HL-60 (cell line): Measurements from ENCODE around the gene NCOR1.
"Not testable (repeated sequence)": the region's sequence is repeated elsewhere in the genome, so short reads cannot be mapped to it uniquely, and the experiment has no call there.

Experiments used
- DNase-seq, 2 experiments: peaks; one replicate each; pipeline ENCODE4 v3.0.0-alpha.2; 2010 to 2020; ENCODE audit warnings: low read depth in 1 of 2, low spot score in 1 of 2
- H3K27ac ChIP-seq: fragments of 250-450 bp; sonication (Bioruptor Pico); replicated peaks from 2 replicates; pipeline ENCODE4 v1.5.1; 2020; ENCODE audit warnings: mild to moderate bottlenecking, moderate library complexity
- H3K27me3 ChIP-seq: fragments of 250-450 bp; sonication (Bioruptor Pico); 2 replicates; pipeline ENCODE4 v1.5.1; 2021; ENCODE audit warnings: mild to moderate bottlenecking, moderate library complexity; ENCODE audit not compliant: insufficient read depth, poor library complexity, severe bottlenecking
- H3K4me3 ChIP-seq: replicated peaks from 2 replicates; pipeline ENCODE4 v1.5.1; 2011; ENCODE audit warnings: mild to moderate bottlenecking, control low read depth, low read length; ENCODE audit not compliant: insufficient read depth
- CTCF ChIP-seq: IDR thresholded peaks from one replicate; pipeline ENCODE4 v1.5.1; 2011; ENCODE audit warnings: low read length, control low read depth, inconsistent platforms; ENCODE audit not compliant: insufficient read depth
- GABPA ChIP-seq: IDR thresholded peaks from 2 replicates; pipeline ENCODE4 v1.6.1; 2012; ENCODE audit warnings: low read depth
- POLR2AphosphoS5 ChIP-seq: IDR thresholded peaks from 2 replicates; pipeline ENCODE4 v1.6.1; 2012; ENCODE audit warnings: low read depth
- SPI1 ChIP-seq: IDR thresholded peaks from 2 replicates; pipeline ENCODE4 v1.6.1; 2012; ENCODE audit warnings: low read depth, mild to moderate bottlenecking, borderline replicate concordance
- TF ChIP-seq, protein P1 (sequence below): IDR thresholded peaks from 2 replicates; pipeline ENCODE4 v1.6.1; 2012; ENCODE audit warnings: low read depth; ENCODE audit not compliant: insufficient replicate concordance

Gene NCOR1

DNA sequence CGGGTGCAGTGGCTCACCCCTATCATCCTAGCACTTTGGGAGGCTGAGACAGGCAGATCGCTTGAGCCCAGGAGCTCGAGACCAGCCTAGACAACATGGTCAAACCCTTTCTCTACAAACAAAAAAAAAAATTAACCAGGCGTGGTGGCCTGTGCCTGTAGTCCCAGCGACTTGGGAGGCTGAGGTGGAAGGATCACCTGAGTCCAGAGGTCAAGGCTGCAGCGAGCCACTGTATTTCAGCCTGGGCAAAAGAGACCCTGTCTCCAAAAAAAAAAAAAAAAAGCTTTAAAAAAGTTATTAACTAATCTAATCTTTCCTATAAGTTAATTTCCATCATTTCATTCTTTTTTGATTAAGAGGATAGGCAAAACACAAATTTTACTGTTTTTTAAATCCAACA lies 2.5 kb downstream of the NCOR1 start:
- Histone ChIP-seq H3K4me3 (no peak overlapping the region), H3K27ac (no peak overlapping the region), H3K27me3 (no peaks in the 10 kb centered on the region)
- no peak for DNase-seq
- TF ChIP-seq, protein P1, sequence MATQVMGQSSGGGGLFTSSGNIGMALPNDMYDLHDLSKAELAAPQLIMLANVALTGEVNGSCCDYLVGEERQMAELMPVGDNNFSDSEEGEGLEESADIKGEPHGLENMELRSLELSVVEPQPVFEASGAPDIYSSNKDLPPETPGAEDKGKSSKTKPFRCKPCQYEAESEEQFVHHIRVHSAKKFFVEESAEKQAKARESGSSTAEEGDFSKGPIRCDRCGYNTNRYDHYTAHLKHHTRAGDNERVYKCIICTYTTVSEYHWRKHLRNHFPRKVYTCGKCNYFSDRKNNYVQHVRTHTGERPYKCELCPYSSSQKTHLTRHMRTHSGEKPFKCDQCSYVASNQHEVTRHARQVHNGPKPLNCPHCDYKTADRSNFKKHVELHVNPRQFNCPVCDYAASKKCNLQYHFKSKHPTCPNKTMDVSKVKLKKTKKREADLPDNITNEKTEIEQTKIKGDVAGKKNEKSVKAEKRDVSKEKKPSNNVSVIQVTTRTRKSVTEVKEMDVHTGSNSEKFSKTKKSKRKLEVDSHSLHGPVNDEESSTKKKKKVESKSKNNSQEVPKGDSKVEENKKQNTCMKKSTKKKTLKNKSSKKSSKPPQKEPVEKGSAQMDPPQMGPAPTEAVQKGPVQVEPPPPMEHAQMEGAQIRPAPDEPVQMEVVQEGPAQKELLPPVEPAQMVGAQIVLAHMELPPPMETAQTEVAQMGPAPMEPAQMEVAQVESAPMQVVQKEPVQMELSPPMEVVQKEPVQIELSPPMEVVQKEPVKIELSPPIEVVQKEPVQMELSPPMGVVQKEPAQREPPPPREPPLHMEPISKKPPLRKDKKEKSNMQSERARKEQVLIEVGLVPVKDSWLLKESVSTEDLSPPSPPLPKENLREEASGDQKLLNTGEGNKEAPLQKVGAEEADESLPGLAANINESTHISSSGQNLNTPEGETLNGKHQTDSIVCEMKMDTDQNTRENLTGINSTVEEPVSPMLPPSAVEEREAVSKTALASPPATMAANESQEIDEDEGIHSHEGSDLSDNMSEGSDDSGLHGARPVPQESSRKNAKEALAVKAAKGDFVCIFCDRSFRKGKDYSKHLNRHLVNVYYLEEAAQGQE, result no peak
- TF ChIP-seq POLR2AphosphoS5 (no peak), CTCF (no peak), SPI1 (no peak), GABPA (no peak)

GRCh38 chr17:16211590-16211989 lies 3.7 kb downstream of the NCOR1 start:
- no peak overlapping the region for H3K27ac ChIP-seq
- DNase-seq, result no peak
- H3K27me3 ChIP-seq, result no peaks in the 10 kb centered on the region
- no peak overlapping the region for H3K4me3 ChIP-seq
- TF ChIP-seq POLR2AphosphoS5 (no peak), CTCF (no peak), GABPA (no peak), SPI1 (no peak)
- TF ChIP-seq, protein P1, result no peak

- H3K27ac ChIP-seq, H3K27me3 ChIP-seq, H3K4me3 ChIP-seq, DNase-seq: not testable (repeated sequence)
Measured at GRCh38 chr17:16204763-16205162, 10.6 kb downstream of the NCOR1 start.

DNA sequence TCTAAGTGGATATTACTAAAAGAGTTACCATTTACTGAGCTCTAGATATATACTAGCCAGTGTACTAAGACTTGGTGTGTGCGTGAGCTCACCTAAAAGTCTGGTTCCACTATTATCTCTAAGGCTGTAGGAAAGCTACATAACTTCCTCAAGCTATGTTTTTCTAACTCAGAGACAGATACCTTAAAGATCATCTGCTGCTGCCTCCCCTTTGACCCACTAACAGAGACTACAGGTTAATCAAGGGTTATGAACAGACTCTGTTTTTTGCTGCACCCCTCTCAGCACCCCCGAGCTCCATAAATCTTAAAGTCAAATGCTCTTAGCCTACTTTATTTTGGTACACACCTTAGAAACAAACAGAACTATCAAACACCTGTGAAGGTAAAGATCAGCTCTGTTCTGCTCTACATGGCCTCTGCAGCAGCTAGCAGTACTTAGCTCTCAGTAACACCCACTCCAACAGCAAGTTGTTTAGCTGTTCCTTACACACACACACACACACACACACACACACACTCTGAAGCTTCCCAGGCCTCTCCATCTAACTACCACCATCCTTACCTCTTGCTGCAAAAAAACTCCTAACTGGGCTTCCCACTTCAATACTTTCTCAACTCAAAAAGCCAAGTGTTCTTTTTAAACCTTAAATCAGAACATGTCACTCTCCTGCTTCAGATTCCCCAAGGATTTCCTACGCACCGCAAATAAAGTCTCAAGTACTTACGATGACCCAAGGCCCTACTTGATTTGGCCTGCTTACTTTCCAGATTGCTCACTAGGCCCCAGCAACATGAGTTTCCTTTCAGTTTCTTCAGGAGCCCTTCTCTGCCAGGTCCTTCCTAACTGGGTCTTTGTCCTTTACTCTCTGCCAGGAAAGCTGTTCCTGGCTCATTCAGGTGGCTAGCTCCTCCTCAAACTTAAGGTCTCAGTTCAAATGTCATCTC lies 12.5 kb downstream of the NCOR1 start:
- not testable (repeated sequence) for H3K27ac ChIP-seq, H3K27me3 ChIP-seq, DNase-seq, H3K4me3 ChIP-seq

DNA sequence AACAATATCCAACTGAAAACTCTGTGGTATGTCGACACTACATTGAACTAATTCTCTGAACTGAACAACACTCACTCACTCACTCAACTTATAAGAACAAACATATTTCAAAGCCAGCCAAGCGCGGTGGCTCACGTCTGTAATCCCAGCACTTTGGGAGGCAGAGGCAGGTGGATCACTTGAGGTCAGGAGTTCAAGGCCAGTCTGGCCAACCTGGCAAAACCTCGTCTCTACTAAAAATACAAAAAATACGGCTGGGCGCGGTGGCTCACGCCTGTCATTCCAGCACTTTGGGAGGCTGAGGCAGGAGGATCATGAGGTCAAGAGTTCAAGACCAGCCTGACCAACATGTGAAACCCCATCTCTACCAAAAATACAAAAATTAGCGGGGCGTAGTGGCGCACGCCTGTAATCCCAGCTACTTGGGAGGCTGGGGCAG lies 13.6 kb downstream of the NCOR1 start:
- not testable (repeated sequence) for H3K27me3 ChIP-seq, H3K4me3 ChIP-seq, DNase-seq, H3K27ac ChIP-seq
